ENCODE results near the gene IRX2.

Gene IRX2

DNA sequence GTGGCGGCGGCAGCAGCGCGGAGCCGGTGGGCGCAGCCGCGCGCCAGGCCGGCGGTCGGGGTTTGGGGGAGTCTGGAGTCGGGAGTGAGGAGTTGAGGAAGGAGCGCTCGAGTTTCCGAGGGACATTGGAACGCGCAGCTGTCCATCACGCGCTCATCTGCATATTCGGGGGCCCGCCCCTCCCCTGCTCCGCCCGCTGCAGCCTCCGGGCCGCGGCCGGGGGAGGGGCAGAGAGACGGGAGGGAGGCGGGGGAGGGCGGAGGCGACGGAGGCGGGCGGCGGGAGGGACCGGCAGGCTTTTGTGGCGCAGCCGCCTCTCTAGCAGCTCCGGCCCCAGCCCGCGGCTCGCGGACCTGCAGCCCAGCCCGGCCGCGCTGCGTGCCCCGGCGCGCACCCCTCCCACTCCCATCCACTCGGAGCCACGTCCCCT lies at the start of gene IRX2:
Gene IRX2, minus strand, starts transcription at position 86 of the 430 bp plus-strand sequence. CDS start 264 bp downstream, outside the sequence.
- no peak for DNase-seq (ENCODE audit: low read depth)

DNA sequence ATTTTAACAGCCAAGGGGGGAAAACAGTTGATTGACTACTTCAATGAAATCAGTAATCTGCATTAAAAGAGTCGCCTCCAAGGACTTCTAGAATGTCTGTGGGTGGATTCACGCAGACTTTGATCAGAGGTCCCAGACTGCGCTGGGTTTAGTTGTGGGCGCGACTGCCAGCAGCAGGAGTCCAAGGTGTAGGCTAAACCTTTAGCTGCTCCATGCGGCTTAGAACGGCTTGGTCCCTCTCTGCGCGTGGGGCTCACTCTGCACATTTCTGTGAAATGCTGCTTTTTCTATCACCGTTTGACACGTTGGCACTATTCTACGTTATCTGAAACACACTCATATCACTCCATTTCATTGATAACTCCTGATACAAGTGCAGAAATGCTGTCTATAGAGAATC lies 48.6 kb upstream of the IRX2 start:
- no peak for DNase-seq (ENCODE audit: low read depth)

DNA sequence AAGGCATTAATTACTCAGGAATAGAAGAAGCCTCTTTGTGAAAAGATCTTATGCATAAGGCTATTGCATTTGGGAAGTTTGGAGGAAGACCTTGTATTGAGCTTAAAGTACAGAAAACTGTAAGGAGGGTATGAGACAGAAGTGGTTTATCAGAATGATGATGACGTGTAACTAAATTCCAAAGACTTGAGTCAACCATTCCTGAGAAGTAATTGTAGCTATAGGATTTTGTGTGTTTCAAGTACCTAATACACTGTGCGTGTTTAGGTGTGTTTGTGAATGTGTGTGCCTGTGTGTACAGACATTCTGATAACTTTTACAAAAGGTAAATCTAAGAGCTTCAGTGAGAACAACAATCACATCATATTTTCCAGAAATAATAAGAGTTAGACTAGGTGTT lies 46.5 kb upstream of the IRX2 start:
- DNase-seq (ENCODE audit: low read depth) = no peak

DNA sequence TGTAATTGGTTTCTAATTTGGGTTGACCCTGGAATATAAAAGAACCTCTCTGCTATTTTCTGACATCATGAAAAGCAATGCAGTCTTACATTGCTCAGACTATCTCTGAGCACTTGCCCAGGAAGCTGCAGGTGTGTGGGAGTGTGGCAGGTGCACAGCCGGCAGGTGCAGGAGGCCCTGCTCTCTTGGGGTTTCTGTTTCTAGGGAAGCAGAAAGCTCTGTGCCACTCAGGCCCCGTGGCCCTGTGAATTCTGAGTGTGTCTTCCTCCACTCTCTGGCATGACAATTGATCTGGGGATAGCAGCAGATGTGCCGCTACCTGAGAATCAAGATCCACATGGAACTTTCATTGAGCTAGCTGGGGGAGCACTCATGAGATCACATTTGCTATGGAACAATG lies 45.7 kb upstream of the IRX2 start:
- DNase-seq (ENCODE audit: low read depth) = no peak

DNA sequence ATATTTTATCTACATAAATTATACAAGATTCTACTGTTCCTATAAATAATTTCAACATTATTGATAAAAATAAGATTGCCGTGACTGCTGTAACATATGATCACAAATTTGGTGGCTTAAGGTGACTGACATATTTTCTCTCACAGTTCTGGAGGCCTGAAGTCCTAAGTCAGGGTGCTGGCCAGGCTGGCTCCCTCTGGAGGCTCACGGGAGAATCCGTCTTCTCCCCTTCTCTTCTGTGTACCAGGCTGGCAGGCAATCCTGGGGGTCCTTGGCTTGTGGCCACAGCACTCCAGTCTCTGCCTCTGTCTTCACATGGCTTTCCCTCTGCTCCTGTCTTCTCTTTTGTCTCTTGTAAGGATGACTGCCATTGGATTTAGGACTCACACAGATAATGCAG lies 31.7 kb upstream of the IRX2 start:
- no peak for DNase-seq (ENCODE audit: low read depth)

DNA sequence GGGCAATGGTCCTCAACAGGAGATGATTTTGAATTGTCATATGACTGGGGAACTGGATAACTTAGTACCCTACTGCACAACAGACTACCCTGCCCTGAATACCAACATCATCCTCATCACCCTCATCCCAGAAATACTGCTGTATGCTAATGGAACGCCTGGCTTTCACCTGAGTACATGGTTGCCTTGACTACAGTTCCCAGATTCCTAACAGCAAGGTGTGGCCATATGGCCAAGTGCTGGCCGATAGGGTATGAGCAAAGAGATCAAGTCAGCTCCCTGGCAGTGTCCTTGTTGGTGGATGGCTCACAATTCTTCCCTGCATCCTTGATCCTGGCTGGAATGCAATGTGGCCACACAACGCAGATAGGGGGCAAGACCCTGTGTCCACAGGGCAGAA lies 31.2 kb upstream of the IRX2 start:
- DNase-seq (ENCODE audit: low read depth) = no peak

DNA sequence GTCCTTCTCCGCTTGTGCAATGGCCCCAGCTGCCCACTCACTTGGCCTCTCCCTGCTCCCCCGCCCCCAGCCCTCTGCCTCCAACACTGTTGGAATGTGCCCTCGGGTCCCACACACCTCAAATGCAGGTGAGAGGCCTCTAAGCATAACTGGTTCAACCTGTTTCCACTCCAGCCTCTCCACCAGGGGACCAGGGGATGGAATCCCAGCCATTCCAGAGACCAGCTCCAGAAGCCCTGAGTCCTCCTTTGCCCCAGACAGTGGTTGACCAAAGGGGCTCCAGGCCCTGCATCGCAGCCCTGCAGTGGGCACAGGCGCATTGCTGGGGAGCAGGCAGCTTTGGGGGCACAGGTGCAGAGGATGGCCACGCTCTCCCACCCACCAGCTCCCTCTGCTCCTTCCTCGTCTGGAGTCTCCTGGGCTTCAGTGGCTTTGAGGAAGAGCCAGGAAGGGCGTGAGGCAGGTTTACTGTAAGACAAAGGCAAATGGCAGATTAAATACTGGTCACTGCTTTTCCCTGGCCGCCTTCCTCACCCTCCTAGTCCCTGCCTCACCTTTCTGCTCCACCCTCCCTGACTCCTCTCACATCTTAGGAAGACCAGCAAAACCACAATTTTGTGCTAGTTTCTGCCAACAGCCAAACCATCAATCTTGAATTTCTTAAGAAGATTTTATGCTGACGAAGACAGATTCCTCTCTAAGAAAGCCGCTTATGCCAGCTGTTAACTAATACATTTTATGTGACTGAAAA lies 29.1 kb upstream of the IRX2 start:
- DNase-seq (ENCODE audit: low read depth) = no peak

DNA sequence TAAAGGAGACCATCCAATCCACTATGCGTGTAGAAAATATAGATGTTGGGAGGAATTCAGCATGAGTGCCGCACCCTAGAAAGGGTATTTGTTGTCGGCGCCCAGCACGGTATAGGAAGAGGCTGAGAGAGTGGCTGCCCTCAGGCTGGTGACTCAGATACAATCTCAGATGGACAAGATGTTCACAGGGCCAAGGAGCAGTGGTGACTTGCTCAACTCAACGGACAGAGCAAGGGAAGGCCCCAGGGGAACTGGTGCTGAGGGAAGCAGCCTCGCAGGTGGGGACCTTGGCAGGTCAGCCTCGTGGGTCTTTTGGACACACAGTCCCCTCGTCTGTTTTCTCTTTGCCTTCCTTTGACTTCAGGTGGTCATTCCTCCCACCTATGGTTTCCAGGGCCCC lies 28.0 kb upstream of the IRX2 start:
- DNase-seq (ENCODE audit: low read depth) = no peak

DNA sequence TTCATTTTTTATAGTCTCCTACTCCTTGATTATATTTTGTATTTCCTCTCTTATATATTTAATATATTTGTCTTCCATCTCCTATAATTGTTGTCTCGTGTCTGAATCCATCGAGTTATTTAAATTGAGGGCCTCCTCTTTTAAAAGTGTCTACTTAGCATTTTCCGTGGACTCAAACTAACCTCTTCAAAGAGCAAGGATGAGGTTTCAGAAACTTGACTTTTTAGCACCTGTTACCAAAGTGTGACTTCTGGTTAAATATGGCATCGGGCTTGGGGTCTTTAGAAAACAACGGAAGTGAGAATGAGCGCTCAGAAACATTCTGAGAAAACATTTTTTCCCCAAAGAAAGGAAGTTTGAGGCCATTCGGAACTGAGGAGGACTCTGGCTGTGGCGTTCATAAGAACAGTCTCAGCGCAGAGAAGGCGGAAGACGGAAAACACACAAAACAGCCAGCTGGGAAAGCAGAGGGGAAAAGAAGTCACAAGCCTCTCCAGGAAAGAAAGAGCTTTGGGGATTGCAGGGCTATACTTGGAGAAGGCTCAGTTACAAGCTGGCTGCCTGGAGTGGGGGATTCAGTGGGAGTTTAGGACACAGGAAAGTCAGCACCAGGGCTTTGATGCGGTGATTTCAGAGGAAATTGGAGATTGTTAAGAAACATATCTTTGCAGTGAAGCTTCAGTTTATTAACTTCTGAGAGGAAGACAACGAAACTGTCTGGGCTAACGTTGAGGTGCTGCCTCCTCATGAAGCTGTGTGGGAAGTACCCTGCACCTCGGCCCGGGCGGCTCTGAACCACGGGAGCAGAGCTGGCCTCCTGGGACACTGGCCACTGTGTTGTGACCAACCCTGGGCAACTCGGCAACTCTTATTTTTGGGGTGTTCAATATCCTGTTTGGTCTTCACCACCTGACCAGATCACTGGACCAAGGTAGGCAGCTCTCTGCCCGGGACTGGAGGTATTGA lies 25.1 kb upstream of the IRX2 start:
- DNase-seq (ENCODE audit: low read depth) = no peak

DNA sequence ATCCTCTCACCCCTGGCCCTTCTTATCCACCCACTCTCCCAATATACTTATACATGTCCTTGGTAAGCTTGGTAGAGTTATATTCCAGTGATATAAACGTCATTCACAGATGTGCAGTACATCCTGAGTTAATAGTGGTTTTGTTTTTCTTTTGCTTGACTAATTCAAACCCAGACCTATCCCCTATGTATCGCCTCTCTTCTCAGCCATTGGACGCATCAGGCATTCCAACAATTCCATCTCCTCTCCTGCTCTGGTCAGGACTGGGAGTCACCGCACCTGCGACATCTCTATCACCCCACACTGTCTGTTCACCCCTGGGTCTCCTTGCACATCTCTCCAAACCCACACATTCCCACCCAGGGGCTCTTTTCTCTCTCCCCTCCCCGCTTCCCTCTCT lies 21.9 kb upstream of the IRX2 start:
- DNase-seq (ENCODE audit: low read depth) = no peak

DNA sequence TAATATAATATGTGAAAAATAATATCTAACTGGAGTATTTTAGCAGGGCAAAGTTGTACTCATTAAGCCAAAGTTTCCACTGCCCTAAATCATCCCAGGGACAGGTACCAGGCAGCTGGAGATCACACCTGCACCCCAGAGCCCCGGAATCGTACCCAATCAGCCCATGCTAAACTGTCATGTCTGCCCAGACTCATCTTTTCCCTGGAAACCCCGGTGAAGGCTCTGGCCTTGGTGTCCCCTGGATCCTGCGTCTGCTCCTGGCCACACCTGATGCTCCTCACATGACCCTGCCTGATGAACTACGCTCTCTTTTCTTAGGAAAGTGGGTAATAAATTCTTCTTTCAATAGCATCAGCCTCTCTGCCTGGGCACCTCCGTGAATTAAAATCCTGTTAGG lies 15.6 kb upstream of the IRX2 start:
- DNase-seq (ENCODE audit: low read depth) = no peak

DNA sequence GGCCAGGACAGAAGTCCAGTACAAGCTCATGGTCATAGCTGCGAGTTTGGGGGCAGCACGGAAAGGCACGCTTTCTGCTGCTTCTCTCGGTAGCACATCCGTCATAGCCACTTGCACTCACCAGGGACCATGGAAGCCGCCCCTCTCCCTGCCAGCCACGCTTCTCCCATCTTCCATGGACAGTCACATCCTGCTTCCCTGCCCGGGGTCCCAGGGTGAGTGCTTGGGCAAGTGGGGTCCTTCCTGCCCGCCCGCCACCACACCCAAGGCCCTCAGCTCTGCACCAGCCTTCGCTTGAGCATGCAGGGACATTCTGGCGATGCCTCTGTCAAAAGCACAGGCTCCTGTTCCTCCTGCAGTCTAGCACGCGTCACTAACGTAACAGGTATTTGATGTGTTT lies 13.1 kb upstream of the IRX2 start:
- no peak for DNase-seq (ENCODE audit: low read depth)

DNA sequence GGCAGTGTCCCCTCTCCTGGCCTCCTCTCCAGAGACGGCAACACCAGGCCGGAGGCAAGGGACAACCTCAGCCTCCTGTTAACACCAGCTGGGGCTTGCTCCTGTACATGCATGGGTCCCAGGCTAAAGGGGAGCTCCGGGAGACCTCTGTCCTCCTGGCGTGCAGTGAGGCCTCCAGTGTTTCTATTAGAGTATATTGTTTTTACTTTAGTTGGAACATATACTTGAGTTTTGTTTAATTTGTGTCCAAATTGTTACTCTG lies 12.0 kb upstream of the IRX2 start:
- DNase-seq (ENCODE audit: low read depth) = no peak

DNA sequence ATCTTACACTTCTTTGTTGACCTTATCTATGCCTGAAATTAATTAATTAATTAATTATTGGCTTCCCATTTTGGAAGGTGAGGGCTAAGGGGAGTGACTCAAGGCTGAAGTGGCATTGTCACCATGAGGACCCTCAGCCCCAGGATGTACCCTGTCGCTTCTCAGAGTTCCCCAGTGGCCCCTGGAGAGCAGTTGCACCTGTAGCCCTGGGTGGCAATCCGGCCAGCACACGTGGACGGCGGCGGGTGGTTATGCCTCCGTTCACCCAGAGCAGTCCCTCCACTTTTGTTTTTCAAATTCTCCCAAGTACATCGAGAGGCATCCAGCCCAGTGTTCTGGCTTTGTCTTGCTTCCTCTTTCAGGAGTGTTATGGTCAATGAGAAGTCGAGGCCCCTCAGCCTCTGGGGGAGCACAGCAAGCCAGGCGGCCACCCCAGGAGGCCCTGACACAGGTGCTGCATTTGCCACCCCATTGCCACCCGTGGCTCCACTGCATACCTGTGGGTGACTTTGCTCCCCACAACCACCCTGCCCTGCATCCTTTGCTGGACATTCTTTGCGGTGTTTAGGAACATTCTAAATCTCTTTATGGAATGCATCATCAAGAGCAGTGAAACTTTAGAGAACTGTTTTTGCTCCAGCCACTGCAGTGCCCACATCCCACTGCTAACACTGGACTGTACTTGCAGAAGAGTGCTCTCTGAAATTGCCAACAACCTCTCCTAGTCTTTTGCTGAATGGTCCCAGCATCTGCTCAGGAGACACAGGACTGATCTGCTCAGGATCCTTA lies 11.5 kb upstream of the IRX2 start:
- no peak for DNase-seq (ENCODE audit: low read depth)

DNA sequence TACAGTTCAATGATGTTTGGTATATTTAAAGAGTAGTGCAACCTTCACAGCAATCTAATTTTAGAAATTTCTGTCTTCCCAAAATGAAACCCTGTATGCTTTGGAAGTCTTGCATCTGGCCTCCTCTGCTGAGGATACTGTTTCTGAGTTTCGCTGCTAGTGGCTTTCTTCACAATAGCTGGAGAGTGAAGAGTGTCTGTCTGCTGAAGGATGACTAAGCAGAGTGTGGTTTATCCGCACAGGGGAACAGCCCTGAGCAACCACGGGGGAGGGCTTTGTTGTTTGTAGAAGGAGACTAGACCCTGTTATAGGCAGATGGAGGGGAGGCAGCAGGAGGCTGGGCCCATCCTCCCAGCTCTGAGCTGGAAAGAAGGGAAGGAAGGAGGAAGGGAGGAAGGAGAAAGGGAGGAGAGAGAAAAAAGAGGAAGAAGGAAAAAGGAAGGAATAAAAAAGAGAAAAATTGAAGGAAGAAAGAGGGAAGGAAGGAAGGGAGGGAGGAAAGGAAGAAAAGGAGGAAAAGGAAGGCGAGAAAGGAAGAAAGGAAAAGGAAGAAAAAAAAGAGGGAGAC lies 10.5 kb upstream of the IRX2 start:
- no peak for DNase-seq (ENCODE audit: low read depth)

DNA sequence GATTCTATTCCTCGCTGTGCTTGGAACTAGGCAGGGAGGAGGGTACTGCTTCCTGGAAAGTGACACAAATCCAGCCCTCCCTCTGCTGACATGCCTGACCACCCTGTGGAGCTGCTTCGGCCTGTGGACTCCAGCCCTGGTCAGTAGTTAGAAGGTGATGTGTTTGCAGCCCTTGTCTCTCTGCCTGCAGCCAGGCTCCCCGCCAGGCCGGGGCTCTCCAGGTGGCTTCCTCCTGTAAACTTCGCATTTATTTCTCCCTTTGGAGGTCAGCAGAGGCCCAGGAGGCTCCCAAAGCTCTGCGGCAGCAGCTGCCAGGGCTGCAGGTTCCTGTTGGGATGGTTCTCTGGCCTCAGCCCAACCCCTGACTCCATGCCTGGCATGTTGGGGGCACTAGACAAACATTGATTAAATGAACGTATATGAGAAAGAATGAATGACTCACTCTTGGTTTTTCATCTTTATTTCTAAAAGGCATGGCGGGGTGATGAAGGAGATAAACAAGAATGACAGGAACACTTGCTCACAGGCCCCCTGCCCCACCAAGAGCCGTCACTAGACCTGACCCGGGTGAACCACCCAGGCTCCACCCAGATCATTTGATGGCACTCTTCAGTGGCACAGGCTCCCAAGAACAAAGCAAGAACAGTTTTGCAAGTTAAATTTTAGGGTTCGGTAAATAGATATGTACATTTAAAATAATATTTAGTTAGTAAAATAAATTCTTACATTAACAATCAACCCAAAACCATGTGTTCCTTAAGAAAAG lies 8.4 kb upstream of the IRX2 start:
- no peak for DNase-seq (ENCODE audit: low read depth)

DNA sequence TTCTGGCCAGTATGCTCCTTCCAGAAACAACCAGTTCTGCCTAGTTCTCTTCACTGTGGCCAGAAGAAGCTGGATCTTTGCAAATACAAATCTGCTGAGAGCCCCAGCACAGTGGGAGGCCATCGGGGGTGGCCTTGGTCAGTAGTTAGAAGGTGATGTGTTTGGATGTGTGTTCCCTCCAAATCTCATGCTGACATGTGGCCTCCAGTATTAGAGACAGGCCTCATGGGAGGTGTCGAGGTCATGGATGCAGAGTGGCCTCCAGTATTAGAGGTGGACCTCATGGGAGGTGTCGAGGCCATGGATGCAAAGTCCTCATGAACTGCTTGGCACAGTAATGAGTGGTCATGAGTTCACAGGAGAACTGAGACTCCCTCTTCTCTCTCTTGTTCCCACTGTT lies 7.6 kb upstream of the IRX2 start:
- no peak for DNase-seq (ENCODE audit: low read depth)

DNA sequence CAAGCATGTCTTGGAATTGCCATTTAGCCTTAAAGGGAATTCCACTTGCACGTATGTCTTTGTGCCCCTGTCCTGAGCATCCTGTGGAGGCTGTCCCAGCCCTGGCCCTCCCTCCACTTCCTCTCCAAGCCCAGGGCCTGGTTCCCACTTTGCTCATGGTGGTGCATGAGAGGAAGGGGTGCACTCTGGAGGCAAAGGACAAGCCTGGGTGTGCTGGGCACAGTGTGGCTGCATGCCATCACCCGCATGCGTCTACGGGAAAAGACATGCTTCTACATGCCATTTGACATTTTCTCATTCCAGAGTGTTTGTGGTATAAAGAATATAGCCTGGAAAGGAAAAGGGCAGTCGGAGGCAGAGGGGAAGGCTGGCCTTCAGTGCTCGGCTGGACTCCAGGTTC lies 7.2 kb upstream of the IRX2 start:
- DNase-seq (ENCODE audit: low read depth) = no peak

DNA sequence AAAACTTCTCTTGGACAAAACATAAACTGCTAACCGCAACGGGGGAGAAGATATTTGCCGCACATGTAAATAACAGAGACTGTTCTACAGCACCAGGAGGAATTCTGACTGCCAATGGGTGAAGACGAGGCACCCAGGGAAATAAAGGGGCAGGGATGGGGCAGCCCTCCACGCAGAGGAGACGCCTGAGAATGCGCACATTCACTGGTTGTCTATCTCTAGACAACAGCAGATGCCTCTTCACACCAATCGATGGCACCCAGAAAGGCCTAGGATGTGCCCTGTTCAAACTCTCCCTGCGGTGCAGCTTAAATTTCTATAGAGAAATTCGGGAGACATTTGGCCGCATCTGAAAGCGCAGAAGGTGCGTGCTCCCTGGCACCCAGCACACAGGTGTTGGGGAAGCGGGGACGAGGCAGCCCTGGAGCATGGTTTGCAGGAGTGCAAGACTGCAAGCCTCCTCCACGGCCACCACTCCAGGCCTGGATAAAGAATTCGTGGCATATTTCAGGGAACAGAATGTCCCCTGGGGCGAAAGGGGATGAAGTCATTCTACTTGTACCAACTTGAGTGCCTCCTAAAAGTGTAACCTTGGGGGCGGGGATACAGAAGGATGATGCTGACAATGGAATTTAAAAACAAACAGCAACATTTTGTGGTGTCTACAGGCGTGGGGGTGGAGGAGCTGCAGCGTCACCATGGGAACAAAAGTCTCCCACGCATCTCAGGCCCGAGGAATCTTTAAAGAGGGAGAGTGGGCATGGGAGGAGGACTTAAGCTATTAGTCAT lies 6.3 kb upstream of the IRX2 start:
- no peak for DNase-seq (ENCODE audit: low read depth)

DNA sequence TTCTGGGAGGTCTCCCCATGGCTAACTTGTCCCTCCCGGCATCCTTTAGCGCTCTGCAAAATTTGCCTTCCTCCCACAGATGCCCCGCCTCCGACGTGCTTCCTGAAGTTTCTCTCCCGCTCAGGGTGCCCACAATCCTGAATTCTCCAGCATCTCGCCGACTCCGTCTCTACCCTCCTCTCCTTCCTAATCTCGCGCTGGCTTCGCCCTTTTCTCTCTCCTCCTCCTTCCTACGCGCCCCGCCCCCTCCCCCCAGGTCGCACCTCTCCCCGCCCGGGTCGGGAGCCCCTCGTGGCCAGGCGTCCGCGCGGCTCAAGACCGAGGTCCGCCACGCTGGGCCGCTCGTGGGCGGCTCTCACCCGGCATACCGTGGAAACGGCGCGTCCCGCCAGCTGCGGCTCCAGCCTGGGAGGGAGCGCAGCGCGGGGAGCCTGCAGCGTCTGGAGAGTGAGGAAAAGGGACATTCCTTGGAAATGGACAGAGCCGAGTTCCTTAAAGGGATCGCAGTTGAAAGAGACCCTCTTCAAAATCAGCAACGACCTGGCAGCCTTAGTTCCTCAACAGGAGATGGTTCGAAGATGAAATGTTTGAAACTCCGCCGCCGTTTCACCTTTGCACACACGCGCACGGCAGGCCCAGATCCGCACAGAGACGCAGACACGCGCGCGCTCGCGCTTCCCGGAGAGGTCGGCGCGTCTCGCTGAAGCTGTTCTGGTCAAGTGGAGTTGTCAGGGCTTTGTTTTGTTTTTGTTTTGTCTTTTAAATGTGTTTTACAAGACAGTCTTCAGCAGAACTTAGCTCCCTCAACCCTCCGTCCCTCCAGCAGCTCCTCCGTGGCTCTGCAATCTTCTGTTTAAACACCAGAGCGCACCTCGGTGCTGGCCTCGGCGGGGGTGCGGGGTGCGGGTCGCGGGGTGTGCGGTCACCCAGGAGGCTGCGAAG lies 5.0 kb upstream of the IRX2 start:
- no peak for DNase-seq (ENCODE audit: low read depth)
